Activated CD8-positive, alpha-beta memory T cell treated with anti-CD3 and anti-CD28 coated beads, Interleukin-2, amount 50 U/mL, for 1 hour (primary cell): ENCODE data around the gene TESK1.
"Not testable (repeated sequence)": the region's sequence is repeated elsewhere in the genome, so short reads cannot be mapped to it uniquely, and the experiment has no call there.

ENCODE experiments used
- DNase-seq: peaks from one replicate; pipeline ENCODE4 v3.0.0-alpha.2; 2020; ENCODE audit errors: extremely low read depth

TESK1 gene

DNA sequence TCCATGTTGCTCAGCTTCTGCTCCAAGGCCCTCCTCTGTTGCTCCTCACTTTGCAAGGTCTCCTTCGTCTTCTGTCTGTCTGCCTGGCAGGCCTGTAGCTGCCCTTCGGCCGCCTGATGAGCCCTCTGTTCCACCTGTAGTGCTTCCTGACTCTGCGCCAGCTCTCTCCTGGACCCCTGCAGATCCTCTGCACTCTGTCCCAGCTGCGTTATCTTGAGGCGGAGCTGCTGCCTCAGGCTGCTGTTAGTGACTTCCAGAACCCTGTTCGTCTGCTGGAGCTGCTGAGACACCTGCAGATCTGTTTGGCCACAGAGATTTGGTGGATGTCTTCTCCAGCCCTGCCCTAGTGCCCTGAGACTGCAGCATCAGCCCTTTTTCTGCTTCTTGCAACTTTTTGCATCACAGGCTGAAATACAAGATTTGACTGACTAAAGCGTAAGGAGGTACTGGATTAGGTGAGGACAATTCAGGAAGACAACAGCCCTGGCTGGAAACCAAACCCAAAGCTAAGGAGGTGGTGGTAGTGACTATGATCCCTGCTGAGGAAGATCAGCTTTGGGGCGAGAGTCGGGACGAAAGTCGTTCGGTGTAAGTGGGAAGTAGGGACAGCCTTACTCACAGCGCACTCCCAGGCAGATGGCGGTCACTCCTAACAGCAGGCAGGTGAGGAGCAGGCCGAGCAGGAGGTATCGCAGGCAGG, 11.1 kb downstream of the TESK1 start:
- DNase-seq, result no peak

DNA sequence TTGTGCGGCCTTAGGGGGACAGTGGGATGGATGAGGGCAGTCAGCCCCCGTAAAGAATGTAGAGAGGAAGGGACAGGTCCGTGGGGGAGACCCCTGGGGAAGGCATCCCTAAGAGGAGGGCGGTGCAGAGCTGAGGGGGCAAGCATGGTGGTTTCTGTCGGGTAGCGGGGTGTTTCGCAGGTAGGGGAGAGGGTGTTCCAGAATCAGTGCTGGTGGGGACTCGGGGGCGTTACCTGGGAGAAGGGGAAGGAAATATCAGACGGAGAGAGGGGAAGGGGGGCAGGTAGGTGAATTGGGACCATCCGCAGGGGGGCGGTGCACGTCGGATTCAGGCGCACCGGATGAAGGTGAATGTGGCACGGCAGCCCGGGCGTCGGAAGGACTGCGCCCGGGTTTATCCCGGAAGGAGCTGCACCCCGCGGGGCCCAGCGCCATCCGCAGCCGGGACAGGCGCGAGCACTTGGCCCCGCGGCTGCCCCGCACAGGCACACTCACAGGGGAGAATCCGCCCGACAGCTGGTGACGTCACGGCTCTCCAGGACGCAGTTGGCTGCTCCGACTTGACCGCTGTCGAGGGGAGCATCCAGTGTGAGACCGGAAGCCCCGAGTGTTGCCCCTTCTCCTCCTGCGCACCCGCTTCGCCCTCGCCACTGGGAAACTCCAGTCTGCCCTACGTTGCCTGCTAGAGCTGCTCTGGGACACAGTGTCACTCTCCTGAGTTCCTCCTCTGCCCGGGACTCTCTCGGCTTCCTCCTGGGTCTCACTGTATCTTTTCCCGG, 11.8 kb downstream of the TESK1 start:
- DNase-seq, result peak; percentile 45

DNA sequence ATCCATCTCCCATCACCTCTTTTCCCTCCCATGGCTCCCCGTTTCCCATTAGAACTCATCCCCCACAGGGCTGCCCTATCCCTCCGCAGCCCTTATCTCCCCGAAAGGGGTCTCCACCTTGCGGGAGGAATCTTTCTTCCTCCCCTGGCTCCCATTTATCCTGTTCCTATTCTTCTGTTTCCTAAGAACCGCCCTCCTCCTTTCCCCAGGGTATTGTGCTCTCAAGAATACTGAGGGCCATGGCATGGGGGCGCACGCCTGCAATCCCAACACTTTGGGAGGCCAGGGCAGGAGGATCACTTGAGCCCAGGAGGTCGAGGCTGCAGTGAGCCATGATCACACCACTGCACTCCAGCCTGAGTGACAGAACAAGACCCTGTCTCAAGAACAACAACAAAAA, 12.5 kb downstream of the TESK1 start:
- no peak for DNase-seq

DNA sequence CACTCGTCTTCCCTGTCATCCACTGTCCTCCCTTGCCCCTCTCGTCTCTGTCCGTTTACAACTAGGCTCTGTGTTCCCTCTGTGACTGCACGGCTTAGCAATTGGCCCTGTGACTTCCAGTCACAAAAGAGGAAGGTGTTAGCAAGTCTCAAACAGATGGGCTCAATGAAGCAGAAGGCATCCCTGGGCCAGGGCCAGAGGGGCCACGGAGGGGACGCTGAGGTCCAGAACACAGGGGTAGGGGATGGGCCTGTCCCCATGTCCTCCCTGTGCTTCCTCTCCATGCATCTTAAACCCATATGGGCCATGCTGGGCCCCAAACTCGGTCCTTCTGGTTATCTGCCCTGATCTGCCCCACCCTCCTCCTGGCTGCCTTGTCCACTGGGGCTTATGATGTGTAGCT, 13.3 kb downstream of the TESK1 start, which contains the start of gene CD72:
Gene CD72 (minus strand): TSS at position 89 of the 403 bp plus-strand sequence. CDS start 110 bp downstream, outside the sequence.
- no peak for DNase-seq

DNA sequence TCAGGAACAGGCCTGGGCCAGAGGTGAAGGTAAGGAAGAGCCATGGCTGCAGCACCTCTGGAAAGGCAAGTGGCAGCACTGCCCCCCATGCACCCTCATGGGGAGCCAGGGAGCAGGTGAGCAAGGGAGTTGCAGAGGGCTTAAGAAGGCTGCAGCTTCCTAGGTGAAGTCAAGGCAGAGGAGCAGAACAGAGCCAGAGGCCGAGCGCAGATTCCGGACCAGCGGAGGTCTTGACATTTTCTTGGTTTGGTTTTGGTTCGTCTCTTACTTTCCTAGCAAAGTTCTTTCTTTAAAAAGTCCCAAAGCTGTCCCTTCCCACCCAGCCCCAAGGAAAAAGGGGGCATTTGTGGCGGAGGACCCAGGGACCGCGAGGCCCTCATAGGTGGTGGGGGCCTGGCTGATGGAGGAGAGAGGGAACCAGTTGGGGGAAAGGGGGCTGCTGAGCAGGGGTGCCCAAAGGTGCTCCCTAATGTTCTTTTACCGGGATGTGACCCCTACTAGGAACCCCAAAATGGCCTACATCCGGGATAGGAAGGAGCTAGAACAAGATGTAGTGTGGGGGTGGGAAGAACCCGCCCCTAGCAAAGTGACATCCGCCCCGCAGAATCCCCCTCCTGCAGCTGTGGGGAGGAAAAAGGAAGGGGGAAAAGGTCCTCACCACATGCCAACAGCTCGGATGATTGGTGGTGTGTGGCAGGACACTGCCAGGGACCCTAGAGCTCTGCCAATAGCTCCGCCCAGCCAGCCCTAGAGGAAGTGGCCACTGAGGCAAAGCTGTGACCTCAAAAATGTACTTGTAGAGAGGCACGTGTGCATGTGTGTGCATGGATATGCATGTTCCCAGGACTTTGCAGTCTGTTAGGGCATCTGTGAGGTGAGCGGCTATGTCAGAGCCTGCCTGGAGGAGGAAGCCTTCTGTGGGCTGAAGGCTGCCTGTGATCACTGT, 14.1 kb downstream of the TESK1 start:
- DNase-seq, result no peak

DNA sequence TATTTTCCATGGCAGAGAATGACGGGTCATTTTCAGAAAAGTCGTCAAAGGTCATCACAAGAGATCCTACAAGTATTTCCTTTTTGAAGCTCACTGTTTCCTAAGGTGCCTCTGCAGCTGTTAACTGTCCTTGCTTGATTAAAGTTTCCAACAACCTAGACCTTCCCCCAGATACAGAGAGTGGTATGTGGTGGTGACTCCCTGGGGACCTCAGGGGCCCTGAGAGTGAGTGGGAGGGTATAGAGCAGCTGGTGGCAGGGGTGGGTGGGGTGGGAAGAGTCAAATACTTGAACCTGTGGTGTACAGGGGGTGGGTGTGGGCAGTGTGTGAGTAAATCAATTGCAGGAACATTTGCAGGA, 14.7 kb downstream of the TESK1 start:
- no peak for DNase-seq

DNA sequence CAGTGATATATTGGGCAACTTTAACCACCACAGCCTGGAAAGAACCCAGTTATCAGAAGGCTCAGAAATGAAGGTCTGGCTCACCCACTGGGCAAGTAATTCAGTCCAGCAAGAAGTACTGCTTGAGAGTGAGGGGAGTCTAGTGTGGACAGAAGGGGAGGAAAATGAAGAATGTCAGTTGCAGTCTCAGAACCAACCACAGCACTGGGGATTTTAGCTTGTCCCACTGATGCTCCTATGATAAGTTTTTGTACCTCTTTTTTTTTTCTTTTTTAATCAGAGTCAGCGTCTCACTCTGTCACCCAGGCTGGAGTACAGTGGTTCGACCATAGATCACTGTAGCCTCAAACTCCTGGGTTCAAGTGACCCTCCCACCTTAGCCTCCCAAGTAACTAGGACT, 22.5 kb downstream of the TESK1 start:
- DNase-seq, result no peak

DNA sequence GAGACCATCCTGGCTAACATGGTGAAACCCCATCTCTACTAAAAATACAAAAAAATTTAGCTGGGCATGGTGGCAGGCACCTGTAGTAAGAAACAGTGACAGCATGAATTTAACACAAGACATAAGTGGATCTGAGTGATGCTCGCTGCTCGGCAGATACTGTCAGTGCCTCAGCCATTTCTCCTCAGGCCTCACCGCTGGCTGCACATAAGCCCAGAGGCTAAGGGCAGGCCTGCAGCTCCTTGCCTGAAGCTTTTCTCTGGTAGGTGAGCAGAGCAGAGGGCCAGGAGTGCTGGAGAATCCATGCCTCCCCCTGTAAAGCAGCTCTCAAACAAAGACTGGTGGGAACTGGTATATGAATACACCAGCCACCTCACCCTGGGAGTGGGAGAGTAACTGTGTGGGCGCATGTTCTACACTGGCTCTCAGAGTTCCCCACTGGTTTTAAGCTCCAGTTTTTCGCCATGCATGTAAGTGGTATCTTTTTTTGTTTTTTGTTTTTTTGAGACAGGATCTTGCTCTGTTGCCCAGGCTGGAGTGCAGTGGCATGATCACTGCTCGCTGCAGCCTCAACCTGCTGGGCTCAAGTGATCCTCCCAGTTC, 23.4 kb downstream of the TESK1 start:
- no peak for DNase-seq

DNA sequence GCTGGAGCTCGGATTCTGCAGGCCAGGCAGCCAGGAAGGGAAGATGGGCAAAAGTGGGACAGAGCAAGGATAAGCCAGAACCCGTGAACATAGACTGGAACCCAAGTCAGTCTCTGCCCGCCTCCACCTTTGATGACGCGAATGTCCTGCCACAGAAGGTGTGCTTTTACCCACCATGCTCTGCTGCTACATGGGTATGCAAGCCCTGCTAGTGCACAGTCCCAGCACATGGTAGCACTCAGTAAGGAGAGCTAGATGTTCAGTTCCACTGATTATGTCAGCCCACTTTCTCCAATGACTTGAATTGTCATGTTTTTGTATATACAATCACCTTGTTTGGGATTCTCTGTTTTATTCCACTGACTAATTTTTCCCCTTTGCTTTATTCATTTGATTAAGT, 24.5 kb downstream of the TESK1 start:
- no peak for DNase-seq

DNA sequence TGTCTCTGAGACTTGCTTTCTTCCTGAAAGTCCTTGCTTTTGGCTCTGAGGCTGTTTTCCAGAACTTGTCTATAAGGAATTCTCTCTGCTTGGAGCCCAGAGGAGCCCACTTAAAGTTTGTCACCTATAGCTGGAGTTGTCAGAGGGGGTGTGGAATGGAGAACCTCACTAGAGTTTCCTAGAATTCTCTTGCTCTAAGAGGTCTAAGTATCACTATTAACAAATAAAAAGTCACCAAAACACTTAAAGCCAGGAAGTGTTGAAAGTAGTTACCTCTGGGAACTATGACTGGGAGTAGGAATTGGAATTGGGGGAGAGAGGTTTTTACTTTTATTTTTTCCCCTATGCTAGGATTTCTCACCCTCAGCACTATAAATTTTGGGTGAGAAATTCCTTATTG, 30.7 kb downstream of the TESK1 start:
- no peak for DNase-seq

DNA sequence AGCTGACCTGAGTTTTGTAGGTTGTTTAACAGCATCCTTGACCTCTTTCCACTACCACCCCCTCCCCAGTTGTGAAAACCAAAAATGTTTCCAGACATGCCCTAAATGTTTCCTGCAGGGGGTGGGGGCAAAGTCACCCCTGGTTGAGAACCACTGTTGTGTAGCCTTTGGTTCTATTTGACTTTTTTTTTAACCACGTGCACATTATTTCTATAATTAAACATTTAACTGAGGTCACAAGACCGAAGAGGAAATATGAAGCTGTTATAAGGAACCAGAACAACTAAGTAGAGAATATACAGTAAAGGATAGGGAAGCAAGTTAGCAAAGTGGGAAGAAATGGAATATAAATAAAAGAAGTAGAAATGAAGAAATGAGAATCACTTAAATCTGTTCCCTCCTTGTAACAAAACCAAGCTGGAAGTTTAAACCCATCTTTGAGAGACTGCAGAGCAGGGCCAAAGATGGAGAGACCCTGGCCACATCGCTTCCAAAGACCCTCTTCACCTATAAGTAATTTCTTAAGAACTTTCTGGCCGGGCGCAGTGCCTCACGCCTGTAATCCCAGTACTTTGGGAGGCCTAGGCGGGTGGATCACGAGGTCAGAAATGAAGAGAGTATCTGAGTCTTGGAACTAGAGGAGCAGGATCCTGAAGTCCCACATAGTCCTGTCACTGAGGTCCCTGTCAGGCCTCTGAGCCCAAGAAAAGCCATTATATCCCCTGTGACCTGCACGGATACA, 31.2 kb downstream of the TESK1 start:
- no peak for DNase-seq

DNA sequence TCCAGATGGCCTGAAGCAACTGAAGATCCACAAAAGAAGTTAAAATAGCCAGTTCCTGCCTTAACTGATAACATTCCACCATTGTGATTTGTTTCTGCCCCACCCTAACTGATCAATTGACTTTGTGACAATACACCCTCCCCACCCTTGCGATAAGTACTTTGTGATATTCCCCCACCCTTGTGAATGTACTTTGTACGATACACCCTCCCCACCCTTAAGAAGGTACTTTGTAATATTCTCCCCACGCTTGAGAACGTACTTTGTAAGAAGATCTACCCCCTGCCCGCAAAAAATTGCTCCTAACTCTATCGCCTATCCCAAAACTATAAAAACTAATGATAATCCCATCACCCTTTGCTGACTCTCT, 31.8 kb downstream of the TESK1 start:
- not testable (repeated sequence) for DNase-seq

DNA sequence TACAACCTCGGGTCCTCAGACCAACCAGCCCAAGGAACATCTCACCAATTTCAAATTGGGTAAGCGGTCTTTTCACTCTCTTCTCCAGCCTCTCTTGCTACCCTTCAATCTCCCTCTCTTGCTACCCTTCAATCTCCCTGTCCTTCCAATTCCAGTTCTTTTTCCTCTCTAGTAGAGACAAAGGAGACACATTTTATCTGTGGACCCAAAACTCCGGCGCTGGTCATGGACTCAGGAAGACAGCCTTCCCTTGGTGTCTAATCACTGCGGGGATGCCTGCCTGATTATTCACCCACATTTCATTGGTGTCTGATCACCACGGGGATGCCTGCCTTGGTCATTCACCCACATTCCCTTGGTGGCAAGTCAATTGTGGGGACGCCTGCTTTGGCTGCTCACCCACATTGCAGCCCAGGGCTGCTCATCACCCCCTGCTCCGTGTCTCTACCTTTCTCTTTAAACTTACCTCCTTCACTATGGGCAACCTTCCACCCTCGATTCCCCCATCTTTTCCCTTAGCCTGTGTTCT, 32.4 kb downstream of the TESK1 start:
- not testable (repeated sequence) for DNase-seq

DNA sequence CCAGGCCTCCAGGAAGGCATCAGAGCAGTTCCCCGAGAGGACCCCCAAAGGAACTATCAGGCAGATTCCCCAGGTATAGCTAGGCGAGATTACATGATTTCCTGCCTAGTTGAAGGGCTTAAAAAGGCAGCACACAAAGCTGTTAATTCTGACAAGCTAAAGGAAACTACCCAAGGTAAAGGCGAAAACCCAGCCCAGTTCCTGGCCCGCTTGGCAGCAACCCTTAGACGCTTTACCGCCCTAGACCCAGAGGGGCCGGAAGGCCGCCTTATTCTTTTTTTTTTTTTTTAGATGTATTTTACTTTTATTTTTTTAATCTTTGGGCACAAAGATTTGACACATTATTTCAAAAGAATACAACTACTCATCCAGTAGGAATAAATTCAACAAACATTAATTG, 33.7 kb downstream of the TESK1 start:
- DNase-seq, result not testable (repeated sequence)

DNA sequence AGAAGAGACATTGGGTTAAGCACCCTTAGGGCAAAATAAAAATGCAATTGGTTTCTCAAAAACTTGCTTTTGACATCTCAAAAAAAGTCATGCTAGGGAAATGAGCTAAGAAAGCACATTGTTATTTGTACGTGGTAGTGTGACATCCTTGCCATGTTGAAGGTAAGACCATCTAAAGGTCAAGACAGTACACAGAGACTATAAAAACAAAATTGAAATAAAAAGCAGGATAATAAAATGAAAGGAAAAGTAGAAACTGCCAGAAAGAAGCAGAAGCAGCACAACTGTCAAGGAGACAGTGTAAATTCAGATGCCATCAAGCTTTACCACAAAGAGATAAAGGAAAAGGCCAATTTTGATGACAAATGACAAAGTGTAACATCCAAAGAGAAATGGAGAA, 34.2 kb downstream of the TESK1 start:
- not testable (repeated sequence) for DNase-seq

DNA sequence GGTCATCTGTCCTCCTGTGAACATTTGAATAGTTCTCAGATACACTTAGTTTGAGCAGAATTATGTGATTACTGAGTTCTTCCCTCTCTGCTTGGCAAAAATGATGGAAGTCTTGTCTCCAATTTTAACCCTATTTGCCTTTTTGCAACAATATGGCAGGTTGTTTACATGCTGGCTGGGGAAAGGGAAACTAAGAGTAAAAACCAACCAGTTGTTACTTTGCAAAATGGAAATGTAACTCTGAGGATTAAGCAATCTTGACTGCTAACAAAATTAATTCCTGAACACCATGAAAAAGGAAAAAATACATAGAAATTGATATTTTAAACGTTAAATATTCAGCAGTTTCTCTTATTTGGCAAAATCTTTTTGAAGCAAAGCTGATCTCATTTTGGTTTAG, 34.6 kb downstream of the TESK1 start:
- no peak for DNase-seq

DNA sequence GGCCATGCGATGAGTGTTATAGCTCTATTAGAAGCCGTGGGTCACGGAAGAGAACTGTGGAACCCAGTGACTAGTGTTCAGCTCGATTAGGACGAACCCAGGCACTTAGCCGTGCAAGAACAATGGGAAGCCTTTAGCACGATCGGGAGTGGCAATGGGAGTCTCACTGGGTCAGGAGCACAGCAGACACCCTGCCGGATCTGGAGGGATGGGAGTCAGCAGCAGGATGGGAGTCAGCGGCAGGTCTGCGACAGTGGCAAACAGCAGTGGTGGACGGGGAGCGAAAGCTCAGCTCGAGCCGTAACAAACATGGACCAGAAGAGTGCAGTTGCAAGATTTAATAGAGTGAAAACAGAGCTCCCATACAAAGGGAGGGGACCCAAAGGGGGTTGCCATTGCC, 35.4 kb downstream of the TESK1 start:
- DNase-seq, result not testable (repeated sequence)

DNA sequence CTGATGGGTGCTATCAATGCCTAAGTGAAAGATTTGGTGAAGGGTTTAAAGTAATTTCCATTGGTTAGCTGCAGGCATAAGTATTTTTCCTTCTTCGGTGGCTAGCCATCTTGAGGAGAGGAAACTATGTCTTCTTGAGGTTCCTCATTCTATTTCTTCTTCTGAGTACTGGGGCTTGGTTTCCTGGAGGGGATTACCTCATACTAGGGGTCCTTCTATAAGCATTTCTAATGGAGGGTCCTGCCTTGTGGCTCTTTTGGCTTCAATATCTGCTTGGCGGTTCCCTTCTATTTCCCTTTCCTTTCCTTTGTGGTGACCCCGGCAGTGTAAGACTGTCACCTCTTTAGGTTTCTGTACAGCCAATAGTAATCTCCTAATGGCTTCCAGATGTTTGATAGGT, 36.4 kb downstream of the TESK1 start:
- DNase-seq, result not testable (repeated sequence)

DNA sequence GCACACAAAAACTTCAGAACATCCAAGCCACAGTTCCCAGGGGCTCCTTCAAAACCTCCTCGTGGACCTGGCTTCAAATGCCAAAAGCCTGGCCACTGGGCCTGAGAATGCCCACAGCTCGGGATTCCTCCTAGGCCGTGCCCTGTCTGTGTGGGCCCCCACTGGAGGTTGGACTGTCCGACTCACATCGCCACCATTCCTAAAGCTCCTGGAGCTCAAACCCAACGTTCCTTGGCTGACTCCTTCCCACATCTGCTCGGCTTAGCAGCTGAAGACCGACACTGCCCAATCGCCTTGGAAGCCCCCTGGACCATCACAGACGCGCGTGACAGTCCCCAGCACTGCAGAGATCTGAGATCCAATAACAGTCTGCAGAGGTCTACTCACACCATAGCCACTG, 38.0 kb downstream of the TESK1 start:
- DNase-seq, result no peak

DNA sequence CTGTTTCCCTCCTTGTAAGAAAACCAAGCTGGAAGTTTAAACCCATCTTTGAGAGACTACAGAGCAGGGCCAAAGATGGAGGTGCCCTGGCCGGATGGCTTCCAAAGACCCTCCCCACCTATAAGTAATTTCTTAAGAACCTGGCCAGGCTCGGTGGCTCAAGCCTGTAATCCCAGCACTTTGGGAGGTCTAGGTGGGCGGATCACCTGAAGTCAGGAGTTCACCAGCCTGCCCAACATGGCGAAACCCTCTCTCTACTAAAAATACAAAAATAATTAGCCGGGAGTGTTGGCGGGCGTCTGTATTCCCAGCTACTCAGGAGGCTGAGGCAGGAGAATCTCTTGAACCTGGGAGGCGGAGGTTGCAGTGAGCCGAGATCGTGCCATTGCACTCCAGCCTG, 40.7 kb downstream of the TESK1 start:
- not testable (repeated sequence) for DNase-seq

DNA sequence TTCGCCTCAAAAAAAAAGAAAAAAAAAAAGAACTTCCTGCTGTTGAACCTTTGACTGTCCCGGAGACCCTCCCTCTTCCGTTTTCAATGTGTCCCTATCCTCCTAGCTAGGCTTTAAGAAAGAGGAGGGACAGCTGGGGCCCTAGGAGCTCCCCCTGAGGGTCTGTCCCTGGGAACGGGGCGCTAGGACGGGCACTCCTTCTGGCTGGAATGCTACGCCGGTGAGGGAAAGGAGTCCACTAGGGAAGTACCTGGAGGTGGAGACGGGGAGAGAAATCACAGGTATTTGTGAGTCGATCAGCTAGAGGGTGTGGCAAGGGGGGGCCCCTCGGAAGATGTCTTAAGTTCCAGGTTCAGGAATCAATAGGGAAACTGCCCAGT, 41.1 kb downstream of the TESK1 start:
- no peak for DNase-seq
